ENCODE data around the gene MAST2.
"Not testable (repeated sequence)": the region's sequence is repeated elsewhere in the genome, so short reads cannot be mapped to it uniquely, and the experiment has no call there.

MAST2 gene

GRCh38 chr1:45862008-45862407 is 58.6 kb downstream of the MAST2 start:
- DNase-seq: no peak

GRCh38 chr1:45863218-45863617 is 59.8 kb downstream of the MAST2 start:
- DNase-seq: peak; percentile 64

GRCh38 chr1:45864167-45865106 is 61.0 kb downstream of the MAST2 start:
- no peak for DNase-seq

GRCh38 chr1:45867697-45868348 is 64.4 kb downstream of the MAST2 start:
- no peak for DNase-seq

GRCh38 chr1:45868861-45869260 is 65.4 kb downstream of the MAST2 start:
- DNase-seq: no peak

- DNase-seq: no peak
Observed at GRCh38 chr1:45870500-45870899, 67.1 kb downstream of the MAST2 start.

GRCh38 chr1:45872173-45872801 is 68.9 kb downstream of the MAST2 start:
- not testable (repeated sequence) for DNase-seq

GRCh38 chr1:45876000-45876617 is 72.7 kb downstream of the MAST2 start:
- peak; percentile 11 for DNase-seq

GRCh38 chr1:45877264-45877663 is 73.9 kb downstream of the MAST2 start:
- DNase-seq: no peak

- no peak for DNase-seq
Observed at GRCh38 chr1:45879885-45880598, 76.6 kb downstream of the MAST2 start.

- no peak for DNase-seq
Observed at GRCh38 chr1:45880930-45881329, 77.5 kb downstream of the MAST2 start.

- DNase-seq: no peak
Observed at GRCh38 chr1:45883658-45884057, 80.2 kb downstream of the MAST2 start.

GRCh38 chr1:45884700-45885099 is 81.3 kb downstream of the MAST2 start:
- DNase-seq: no peak

- no peak for DNase-seq
Observed at GRCh38 chr1:45886229-45886628, 82.8 kb downstream of the MAST2 start.

- no peak for DNase-seq
Observed at GRCh38 chr1:45887156-45887842, 83.9 kb downstream of the MAST2 start.

- DNase-seq: no peak
Observed at GRCh38 chr1:45890078-45890477, 86.7 kb downstream of the MAST2 start.

- DNase-seq: no peak
Observed at GRCh38 chr1:45891087-45891486, 87.7 kb downstream of the MAST2 start.

- no peak for DNase-seq
Observed at GRCh38 chr1:45892068-45892785, 88.8 kb downstream of the MAST2 start.

- no peak for DNase-seq
Observed at GRCh38 chr1:45894331-45894730, 90.9 kb downstream of the MAST2 start.

- DNase-seq: no peak
Observed at GRCh38 chr1:45894921-45895320, 91.5 kb downstream of the MAST2 start.

- DNase-seq: no peak
Observed at GRCh38 chr1:45895406-45895805, 92.0 kb downstream of the MAST2 start.

All from NCI-H1694 (cell line).